AG10803 (cell line): ENCODE measurements around the gene HNRNPC.

Experiments
- DNase-seq: peaks from one replicate; pipeline ENCODE4 v3.0.0; 2010; ENCODE audit warnings: low read depth
- H3K4me3 ChIP-seq: 2 replicates; pipeline ENCODE4 v1.5.1; 2011; ENCODE audit warnings: mild to moderate bottlenecking, low read length, control low read depth
- TF ChIP-seq, protein P1 (sequence below): conservative IDR thresholded peaks from 2 replicates; pipeline ENCODE4 v1.5.1; 2011; ENCODE audit warnings: mild to moderate bottlenecking, low read length, control low read depth, inconsistent platforms

The HNRNPC gene

DNA sequence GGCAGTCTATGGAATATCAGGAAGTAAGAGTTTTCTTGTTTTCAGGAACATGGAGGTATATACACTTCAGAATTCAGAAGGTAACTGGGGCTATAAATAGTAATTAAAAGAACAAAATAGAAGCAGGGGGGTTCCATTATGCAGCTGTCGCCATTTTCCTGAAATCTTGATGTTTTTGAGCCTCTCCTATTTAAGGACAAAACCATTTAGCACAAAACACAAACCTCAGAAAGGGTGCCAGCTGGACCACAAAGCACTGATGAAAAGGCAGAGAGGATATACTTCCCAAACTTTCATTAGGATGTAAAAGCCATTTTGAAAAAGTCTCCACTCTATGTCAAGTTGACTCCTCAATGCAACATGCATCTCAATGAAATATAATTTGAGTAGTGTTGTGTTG is 59.2 kb downstream of the HNRNPC start:
- TF ChIP-seq, protein P1, sequence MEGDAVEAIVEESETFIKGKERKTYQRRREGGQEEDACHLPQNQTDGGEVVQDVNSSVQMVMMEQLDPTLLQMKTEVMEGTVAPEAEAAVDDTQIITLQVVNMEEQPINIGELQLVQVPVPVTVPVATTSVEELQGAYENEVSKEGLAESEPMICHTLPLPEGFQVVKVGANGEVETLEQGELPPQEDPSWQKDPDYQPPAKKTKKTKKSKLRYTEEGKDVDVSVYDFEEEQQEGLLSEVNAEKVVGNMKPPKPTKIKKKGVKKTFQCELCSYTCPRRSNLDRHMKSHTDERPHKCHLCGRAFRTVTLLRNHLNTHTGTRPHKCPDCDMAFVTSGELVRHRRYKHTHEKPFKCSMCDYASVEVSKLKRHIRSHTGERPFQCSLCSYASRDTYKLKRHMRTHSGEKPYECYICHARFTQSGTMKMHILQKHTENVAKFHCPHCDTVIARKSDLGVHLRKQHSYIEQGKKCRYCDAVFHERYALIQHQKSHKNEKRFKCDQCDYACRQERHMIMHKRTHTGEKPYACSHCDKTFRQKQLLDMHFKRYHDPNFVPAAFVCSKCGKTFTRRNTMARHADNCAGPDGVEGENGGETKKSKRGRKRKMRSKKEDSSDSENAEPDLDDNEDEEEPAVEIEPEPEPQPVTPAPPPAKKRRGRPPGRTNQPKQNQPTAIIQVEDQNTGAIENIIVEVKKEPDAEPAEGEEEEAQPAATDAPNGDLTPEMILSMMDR, result no peak
- no peak for DNase-seq
- no peak overlapping the region for H3K4me3 ChIP-seq

DNA sequence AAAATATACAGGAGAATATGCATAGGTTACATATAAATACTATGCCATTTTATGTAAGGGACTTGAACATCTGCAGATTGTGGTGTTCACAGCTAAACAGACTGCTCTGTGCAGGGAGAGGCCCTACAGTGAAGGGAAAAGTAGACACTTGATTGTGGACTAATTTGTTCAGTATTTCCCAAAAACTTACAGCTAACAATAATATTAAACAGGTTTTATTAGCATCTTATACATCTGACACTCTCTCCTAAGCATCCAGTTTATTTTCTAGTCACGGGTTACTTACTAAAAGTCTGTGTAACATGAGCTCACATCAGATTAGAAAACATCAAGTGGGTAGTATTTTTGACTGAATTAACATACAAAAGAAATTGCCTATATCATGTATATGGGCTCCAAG is 60.1 kb downstream of the HNRNPC start:
- TF ChIP-seq, protein P1, result no peak
- DNase-seq, result no peak
- no peak overlapping the region for H3K4me3 ChIP-seq

DNA sequence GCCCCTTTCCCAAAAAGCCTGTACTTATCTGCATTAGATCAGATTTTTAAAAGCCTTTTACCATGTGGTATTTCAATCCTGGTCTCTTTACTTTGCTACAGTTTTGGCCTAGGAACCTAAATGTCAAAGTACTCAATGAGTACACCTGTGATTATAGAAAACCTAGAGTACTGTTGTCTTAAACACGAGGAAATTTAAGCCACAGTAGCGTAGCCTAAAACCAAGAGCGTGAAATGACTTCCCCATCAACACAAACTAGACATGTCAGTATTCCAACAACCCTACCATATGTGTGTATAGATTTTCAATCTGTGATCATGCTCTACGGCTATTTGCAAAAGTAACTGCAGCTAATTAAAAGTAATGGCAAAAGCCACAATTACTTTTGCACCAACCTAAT is 60.7 kb downstream of the HNRNPC start:
- DNase-seq, result no peak
- no peak overlapping the region for H3K4me3 ChIP-seq
- TF ChIP-seq, protein P1, result no peak

DNA sequence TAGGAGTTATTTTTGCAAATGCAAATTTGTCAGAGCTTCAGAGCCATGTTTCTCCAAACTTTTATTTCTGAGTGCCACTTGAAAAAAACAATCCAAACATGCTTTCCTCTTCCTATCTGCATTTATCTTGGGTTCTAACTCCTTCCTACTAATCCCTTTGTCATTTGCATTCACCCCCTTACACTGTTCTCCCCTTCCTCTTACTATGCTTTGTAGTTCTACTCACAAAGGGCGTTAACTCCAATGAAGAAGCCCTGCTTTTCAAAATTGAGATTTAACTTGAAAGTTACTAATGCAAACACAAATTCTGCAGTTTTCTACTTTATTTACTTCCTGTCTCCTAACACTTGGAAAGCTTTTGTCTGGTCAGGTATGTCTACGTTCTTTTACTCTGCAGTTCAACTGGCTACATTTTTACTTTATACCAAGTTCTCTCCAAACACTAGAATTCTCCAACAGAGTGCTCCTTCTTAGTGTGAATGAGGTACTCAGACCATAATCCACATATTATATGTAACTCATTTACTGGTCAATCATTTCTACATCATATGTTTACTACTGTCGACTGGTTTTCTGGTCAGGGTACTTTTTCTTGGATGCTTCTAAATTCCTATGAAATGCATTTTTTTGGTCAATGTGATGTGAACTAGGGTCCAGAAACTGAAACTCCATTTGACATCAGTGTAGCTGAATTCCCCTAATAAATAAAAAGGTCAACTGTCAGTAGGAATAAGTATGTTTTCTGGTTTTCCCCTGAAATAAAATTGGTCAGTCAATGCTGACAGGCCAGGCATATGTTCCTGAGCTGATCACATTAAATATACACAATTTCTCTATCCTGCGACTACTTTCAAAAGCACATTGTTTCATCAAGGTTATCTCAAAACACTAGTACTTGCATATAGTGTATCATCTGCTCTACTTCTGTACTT is 62.2 kb downstream of the HNRNPC start:
- TF ChIP-seq, protein P1, result no peak
- DNase-seq, result no peak
- no peak overlapping the region for H3K4me3 ChIP-seq

DNA sequence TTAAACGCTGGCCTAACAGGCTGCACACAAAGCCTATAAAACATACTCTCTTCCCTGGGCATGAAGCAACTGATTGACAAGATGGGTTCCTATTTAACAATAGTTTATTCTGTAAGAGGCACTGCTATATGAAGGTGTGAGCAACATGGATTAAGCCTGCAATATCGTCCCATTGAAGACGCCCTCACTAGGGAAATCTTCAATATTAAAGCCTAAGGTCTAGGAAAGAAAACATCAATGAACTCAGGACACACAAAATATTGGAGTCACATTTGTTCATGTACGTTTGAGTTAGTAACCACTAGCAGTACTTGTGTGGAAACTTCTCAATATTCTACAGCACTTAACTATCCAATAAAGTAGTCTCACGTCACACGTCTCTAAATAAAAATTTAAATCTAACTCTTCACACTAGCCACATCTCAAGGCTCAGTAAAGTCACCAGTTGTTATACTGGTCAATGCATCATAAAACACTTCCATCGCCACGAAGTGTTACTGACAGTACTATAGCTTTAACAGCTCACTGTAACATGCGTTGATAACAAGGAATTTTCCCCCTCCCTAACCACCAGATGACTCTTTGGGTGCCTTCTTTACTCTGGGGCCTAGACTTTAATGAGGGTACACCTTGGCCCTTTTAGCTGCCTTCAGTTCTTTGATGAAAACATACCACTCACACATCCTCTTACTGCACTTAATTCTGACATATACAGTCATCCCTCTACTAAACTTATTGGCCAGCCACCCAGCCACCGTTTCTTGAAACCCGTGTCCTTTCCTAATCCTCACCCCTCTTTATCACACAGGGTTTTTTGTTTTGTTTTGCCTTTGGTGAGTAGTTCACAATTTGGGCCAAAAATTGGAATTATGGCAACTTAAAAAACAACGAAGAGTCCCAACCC is 63.3 kb downstream of the HNRNPC start:
- TF ChIP-seq, protein P1, result no peak
- no peak overlapping the region for H3K4me3 ChIP-seq
- no peak for DNase-seq

DNA sequence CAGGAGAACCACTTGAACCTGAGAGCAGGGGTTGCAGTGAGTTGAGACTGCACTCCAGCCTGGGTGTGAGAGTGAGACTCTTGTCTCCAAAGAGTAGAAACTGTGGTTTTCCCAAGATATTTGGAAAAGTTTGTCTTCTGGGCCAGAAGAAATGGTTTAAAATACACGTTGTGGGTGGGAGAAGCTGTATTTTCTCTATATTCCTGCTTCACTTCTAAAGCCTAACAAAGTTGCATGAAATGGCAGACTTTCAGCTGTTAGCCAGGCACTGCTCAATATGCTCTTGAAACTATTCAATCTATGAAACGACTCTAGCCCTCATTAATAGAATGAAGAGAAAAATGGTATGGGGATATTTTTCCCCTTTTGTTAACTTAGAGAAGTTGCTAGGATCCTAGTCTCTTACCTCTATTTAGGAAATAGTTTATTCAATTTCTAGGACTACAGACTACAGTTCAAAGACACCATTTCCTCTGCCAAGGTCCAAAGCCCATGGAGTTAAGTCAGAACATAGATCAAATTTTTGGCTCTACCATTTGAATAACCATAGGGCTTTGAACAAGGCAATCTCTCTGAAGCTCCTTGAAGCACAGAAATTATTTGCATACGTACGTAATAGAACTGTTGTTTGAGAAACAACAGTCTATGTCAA is 64.1 kb downstream of the HNRNPC start:
- H3K4me3 ChIP-seq, result no peak overlapping the region
- TF ChIP-seq, protein P1, result no peak
- no peak for DNase-seq
